Loucy (cell line): ENCODE results near the gene TPGS1.

Experiments used
- EZH2phosphoT487 ChIP-seq: fragments of 200-600 bp; IDR thresholded peaks from 2 replicates; pipeline ENCODE4 v1.6.1; 2018; ENCODE audit warnings: antibody characterized with exemption, mild to moderate bottlenecking, moderate library complexity, borderline replicate concordance
- TF ChIP-seq, protein P1 (sequence below): fragments of 200-600 bp; sonication (generic); conservative IDR thresholded peaks from 2 replicates; pipeline ENCODE4 v1.5.1; 2014; ENCODE audit warnings: mild to moderate bottlenecking, antibody characterized with exemption, low read length

DNA sequence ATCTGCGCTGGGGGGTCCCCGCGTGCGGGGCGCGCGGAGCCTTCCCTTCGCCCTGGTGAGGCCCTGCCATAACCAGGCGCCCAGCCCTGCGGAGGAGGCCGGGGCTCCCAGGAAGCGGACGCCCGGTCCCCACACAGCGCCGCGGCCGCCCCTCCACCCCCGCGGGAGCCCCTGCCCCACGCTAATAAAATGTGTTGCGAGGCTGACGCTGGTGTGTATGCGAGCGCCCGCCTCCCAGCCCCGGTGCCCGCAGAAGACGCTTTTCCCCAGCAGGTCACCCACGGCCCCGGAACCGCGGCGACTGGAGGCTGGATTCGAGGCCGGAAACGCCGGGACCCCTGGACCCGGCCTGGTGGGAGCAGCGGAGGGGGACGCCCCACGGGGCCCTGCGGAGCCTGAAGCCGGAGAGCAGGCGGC is 12.2 kb downstream of the TPGS1 start:
- TF ChIP-seq, protein P1, sequence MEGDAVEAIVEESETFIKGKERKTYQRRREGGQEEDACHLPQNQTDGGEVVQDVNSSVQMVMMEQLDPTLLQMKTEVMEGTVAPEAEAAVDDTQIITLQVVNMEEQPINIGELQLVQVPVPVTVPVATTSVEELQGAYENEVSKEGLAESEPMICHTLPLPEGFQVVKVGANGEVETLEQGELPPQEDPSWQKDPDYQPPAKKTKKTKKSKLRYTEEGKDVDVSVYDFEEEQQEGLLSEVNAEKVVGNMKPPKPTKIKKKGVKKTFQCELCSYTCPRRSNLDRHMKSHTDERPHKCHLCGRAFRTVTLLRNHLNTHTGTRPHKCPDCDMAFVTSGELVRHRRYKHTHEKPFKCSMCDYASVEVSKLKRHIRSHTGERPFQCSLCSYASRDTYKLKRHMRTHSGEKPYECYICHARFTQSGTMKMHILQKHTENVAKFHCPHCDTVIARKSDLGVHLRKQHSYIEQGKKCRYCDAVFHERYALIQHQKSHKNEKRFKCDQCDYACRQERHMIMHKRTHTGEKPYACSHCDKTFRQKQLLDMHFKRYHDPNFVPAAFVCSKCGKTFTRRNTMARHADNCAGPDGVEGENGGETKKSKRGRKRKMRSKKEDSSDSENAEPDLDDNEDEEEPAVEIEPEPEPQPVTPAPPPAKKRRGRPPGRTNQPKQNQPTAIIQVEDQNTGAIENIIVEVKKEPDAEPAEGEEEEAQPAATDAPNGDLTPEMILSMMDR: no peak
- TF ChIP-seq EZH2phosphoT487: no peak
